ENCODE measurements around the gene SPINK7.

DNA sequence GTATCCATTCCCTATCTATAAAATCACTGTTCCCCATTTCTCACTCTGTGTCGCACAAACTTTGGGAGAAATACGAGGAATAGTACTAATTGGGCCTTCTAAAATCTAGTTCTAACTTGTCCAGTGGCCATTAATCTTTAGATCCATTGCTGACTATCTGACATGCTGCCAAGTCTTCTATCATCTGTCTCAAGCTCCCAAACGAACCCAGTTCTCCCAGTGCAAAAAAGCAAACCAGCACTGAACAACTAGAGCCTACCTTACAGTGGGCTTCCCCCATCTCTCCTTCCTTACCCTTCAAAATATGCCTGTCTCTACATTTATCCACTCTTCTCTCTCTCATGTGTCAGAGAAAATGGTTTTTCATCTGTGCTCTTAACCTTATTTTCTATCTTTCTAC, 3.2 kb upstream of the SPINK7 start:
- TF ChIP-seq, protein P1, sequence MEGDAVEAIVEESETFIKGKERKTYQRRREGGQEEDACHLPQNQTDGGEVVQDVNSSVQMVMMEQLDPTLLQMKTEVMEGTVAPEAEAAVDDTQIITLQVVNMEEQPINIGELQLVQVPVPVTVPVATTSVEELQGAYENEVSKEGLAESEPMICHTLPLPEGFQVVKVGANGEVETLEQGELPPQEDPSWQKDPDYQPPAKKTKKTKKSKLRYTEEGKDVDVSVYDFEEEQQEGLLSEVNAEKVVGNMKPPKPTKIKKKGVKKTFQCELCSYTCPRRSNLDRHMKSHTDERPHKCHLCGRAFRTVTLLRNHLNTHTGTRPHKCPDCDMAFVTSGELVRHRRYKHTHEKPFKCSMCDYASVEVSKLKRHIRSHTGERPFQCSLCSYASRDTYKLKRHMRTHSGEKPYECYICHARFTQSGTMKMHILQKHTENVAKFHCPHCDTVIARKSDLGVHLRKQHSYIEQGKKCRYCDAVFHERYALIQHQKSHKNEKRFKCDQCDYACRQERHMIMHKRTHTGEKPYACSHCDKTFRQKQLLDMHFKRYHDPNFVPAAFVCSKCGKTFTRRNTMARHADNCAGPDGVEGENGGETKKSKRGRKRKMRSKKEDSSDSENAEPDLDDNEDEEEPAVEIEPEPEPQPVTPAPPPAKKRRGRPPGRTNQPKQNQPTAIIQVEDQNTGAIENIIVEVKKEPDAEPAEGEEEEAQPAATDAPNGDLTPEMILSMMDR (IDR thresholded peaks at IDR 0.05): no peak
- TF ChIP-seq POLR2AphosphoS5 (IDR thresholded peaks at IDR 0.05): no peak
